C4-2B (cell line): ENCODE measurements around the gene FAXC.

Source experiments
- CTCF ChIP-seq: fragments of 450-650 bp; conservative IDR thresholded peaks from 2 replicates; pipeline ENCODE4 v1.5.1; 2017; ENCODE audit warnings: mild to moderate bottlenecking
- ZFX ChIP-seq: fragments of 450-650 bp; IDR thresholded peaks from 2 replicates; pipeline ENCODE4 v1.6.1; 2017

- TF ChIP-seq CTCF (no peak), ZFX (no peak)
These were observed 97.1 kb downstream of the FAXC start for GRCh38 chr6:99252421-99252820.
